Ramos (cell line): ENCODE data around the gene DTX1.
"Not testable (repeated sequence)": the region's sequence is repeated elsewhere in the genome, so short reads cannot be mapped to it uniquely, and the experiment has no call there.

Source experiments
- in situ Hi-C: fragments of 300-500 bp; cut with MboI; formaldehyde crosslinking; loops from one replicate; pipeline ENCODE4 v1.14.3; 2022; ENCODE audit warnings: low sequenced_read_pairs; ENCODE audit not compliant: unreplicated experiment

The DTX1 gene

GRCh38 chr12:113133666-113134065 lies 77.1 kb downstream of the DTX1 start:
- in situ Hi-C loops: no loop called here

- in situ Hi-C loops: no loop called here
These were observed 77.5 kb downstream of the DTX1 start for GRCh38 chr12:113134071-113134470.

GRCh38 chr12:113134521-113134951 lies 78.0 kb downstream of the DTX1 start:
- in situ Hi-C loops: no loop called here

GRCh38 chr12:113135178-113136127 lies 78.9 kb downstream of the DTX1 start, which contains the start of gene RASAL1:
Gene RASAL1 (minus strand): TSS chr12:113135761. CDS start chr12:113135462, 299 bp downstream.
- in situ Hi-C loops: no loop called here

GRCh38 chr12:113136128-113136989 lies 79.8 kb downstream of the DTX1 start:
- in situ Hi-C loops: no loop called here

- in situ Hi-C loops: no loop called here
These were observed 80.5 kb downstream of the DTX1 start for GRCh38 chr12:113136990-113137511.

- in situ Hi-C loops: no loop called here
These were observed 81.6 kb downstream of the DTX1 start for GRCh38 chr12:113137861-113138783.

GRCh38 chr12:113138826-113139225 lies 82.3 kb downstream of the DTX1 start:
- in situ Hi-C loops: no loop called here

- in situ Hi-C loops: no loop called here
These were observed 84.2 kb downstream of the DTX1 start for GRCh38 chr12:113140706-113141105.

GRCh38 chr12:113141716-113142115 lies 85.2 kb downstream of the DTX1 start:
- in situ Hi-C loops: not testable (repeated sequence)

GRCh38 chr12:113142173-113142885 lies 85.8 kb downstream of the DTX1 start:
- in situ Hi-C loops: no loop called here

- in situ Hi-C loops: no loop called here
These were observed 86.4 kb downstream of the DTX1 start for GRCh38 chr12:113142886-113143332.

GRCh38 chr12:113143959-113144358 lies 87.4 kb downstream of the DTX1 start:
- in situ Hi-C loops: no loop called here

GRCh38 chr12:113144806-113145205 lies 88.3 kb downstream of the DTX1 start:
- in situ Hi-C loops: no loop called here

- in situ Hi-C loops: no loop called here
These were observed 89.4 kb downstream of the DTX1 start for GRCh38 chr12:113145720-113146551.

- in situ Hi-C loops: no loop called here
These were observed 90.5 kb downstream of the DTX1 start for GRCh38 chr12:113146999-113147398.
